Endothelial cell of umbilical vein (primary cell): ENCODE data around the gene TSPEAR. TPM values are rescaled to one million over a fixed set of nuclear protein-coding genes. Genes with fewer than 3 reads are reported as not detected.

Experiments
- BruUV-seq: library from RNA; stranded (reverse); fragments of 400-500 nt; replicated peaks from 2 replicates; lab custom pipeline; 2021; lab: Mats Ljungman, UMichigan
- CTCF ChIA-PET: fragments of 300-600, 350-600 bp; sonication (Branson Sonifier 250); formaldehyde crosslinking; loops from one replicate; lab custom pipeline; 2021; ENCODE audit warnings: antibody characterized with exemption, inconsistent platforms; lab: Charles Lee
- POLR2A ChIA-PET: fragments of 300-600, 350-600 bp; sonication (Branson Sonifier 250); formaldehyde crosslinking; loops from one replicate; lab custom pipeline; 2021; ENCODE audit warnings: antibody characterized with exemption, inconsistent platforms; lab: Charles Lee
- DNase-seq: peaks from one replicate; pipeline ENCODE4 v3.0.0-alpha.2; 2011; ENCODE audit warnings: low read depth, low spot score
- FAIRE-seq: peaks from 2 replicates; lab custom pipeline; 2011; peaks lifted over from hg19 to GRCh38; lab: Jason Lieb, UNC
- H2AFZ ChIP-seq: 2 replicates; pipeline ENCODE4 v1.6.0; 2012; ENCODE audit warnings: low read depth, low read length, control low read depth, inconsistent platforms
- H3K27ac ChIP-seq: 2 replicates; pipeline ENCODE4 v1.5.1; 2011; ENCODE audit warnings: low read depth, mild to moderate bottlenecking, control low read depth, low read length, moderate library complexity; ENCODE audit not compliant: insufficient read depth
- H3K27me3 ChIP-seq, 2 experiments: 2 replicates each; pipeline versions ENCODE4 v1.6.0 to v1.6.1; 2011; ENCODE audit warnings: low read length in 2 of 2, mixed read lengths in 1 of 2; ENCODE audit not compliant: control insufficient read depth in 2 of 2, insufficient read depth in 2 of 2
- H3K36me3 ChIP-seq, 2 experiments: 2 replicates in 1 of 2; 3 replicates in 1 of 2; pipeline ENCODE4 v1.5.1; 2011; ENCODE audit warnings: low read length in 2 of 2, mild to moderate bottlenecking in 1 of 2, moderate library complexity in 1 of 2; ENCODE audit not compliant: control insufficient read depth in 2 of 2, insufficient read depth in 2 of 2; ENCODE audit errors: extremely low read depth in 1 of 2
- H3K4me1 ChIP-seq: 3 replicates; pipeline ENCODE4 v1.5.1; 2011; ENCODE audit warnings: mild to moderate bottlenecking, low read length; ENCODE audit not compliant: control insufficient read depth, insufficient read depth; ENCODE audit errors: extremely low read depth
- H3K4me2 ChIP-seq: 2 replicates; pipeline ENCODE4 v1.6.1; 2011; ENCODE audit warnings: low read length, control low read depth, mixed read lengths; ENCODE audit not compliant: insufficient read depth
- H3K4me3 ChIP-seq, 3 experiments: fragments of 200-600 bp in 1 of 3; sonication (generic), shearing (Covaris generic) in 1 of 3; replicated peaks in 1 of 3; 2 replicates each; pipeline ENCODE4 v1.5.1; 2011 to 2016; ENCODE audit warnings: control low read depth in 3 of 3, low read length in 3 of 3, mild to moderate bottlenecking in 2 of 3, inconsistent platforms in 1 of 3, low read depth in 1 of 3, moderate library complexity in 1 of 3; ENCODE audit not compliant: insufficient read depth in 1 of 3
- H3K79me2 ChIP-seq: 2 replicates; pipeline ENCODE4 v1.6.0; 2012; ENCODE audit warnings: low read length, inconsistent platforms; ENCODE audit not compliant: control insufficient read depth, insufficient read depth
- H3K9ac ChIP-seq: replicated peaks from 2 replicates; pipeline ENCODE3; 2011; ENCODE audit warnings: low read length, control low read depth; ENCODE audit not compliant: insufficient read depth; ENCODE audit errors: extremely low read depth
- H3K9me1 ChIP-seq: replicated peaks from 3 replicates; pipeline ENCODE4 v1.6.0; 2011; ENCODE audit warnings: mild to moderate bottlenecking, low read length; ENCODE audit not compliant: control insufficient read depth, insufficient read depth; ENCODE audit errors: extremely low read depth
- H3K9me3 ChIP-seq: replicated peaks from 2 replicates; pipeline ENCODE4 v1.5.1; 2012; ENCODE audit warnings: low read length, inconsistent platforms; ENCODE audit not compliant: control insufficient read depth, insufficient read depth
- H4K20me1 ChIP-seq: replicated peaks from 2 replicates; pipeline ENCODE3; 2011; ENCODE audit warnings: mild to moderate bottlenecking, low read length; ENCODE audit not compliant: control insufficient read depth, insufficient read depth; ENCODE audit errors: extremely low read depth
- EZH2 ChIP-seq: IDR thresholded peaks from 2 replicates; pipeline ENCODE4 v1.6.1; 2012; ENCODE audit warnings: borderline replicate concordance, low read depth, mild to moderate bottlenecking, moderate library complexity, low read length, inconsistent platforms; ENCODE audit not compliant: severe bottlenecking
- FOS ChIP-seq: IDR thresholded peaks from 2 replicates; pipeline ENCODE4 v1.6.1; 2011; ENCODE audit warnings: mild to moderate bottlenecking, low read length, moderate library complexity, borderline replicate concordance; ENCODE audit not compliant: insufficient read depth
- GATA2 ChIP-seq: IDR thresholded peaks from 2 replicates; pipeline ENCODE4 v1.7.0; 2011; ENCODE audit warnings: low read depth, mild to moderate bottlenecking, moderate library complexity, mixed read lengths, low read length; ENCODE audit not compliant: insufficient read length, insufficient read depth
- JUN ChIP-seq: IDR thresholded peaks from 2 replicates; pipeline ENCODE4 v1.6.1; 2011; ENCODE audit warnings: borderline replicate concordance, low read depth; ENCODE audit not compliant: insufficient read length, insufficient read depth
- MYC ChIP-seq: IDR thresholded peaks from one replicate; pipeline ENCODE4 v1.6.1; 2011; ENCODE audit warnings: mild to moderate bottlenecking, low read depth, low read length
- POLR2A ChIP-seq: IDR thresholded peaks from 2 replicates; pipeline ENCODE4 v1.6.1; 2012; ENCODE audit warnings: low read depth, mild to moderate bottlenecking, control low read depth, low read length
- POLR2AphosphoS5 ChIP-seq: IDR thresholded peaks from 2 replicates; pipeline ENCODE4 v1.6.1; 2012; ENCODE audit warnings: low read depth, mild to moderate bottlenecking, control low read depth, low read length, moderate library complexity; ENCODE audit not compliant: insufficient read depth
- dilution Hi-C: fragments of 300-500 bp; cut with MboI; formaldehyde crosslinking; loops from one replicate; pipeline ENCODE4 v1.15.0; 2019; ENCODE audit warnings: low sequenced_read_pairs; ENCODE audit not compliant: extremely low pct_ligation_motif_present
- intact Hi-C: fragments of 100-400 bp; cut with micrococcal nuclease; formaldehyde crosslinking; loops from one replicate; pipeline ENCODE4 v1.10.0; 2022
- polyA plus RNA-seq, 4 experiments: library from polyadenylated mRNA; depleted of rRNA in 3 of 4; stranded (reverse) in 3 of 4; unstranded in 1 of 4; fragments of >200 nt; gene quantifications; 2 replicates each; pipeline versions ENCODE4 v1.2.1 to v1.2.3, GENCODE V29; 2011 to 2012; ENCODE audit warnings: missing spikeins in 1 of 4
- total RNA-seq: library from RNA; stranded (reverse); gene quantifications from 2 replicates; pipeline ENCODE4 v1.2.3, GENCODE V29; 2021
- TF ChIP-seq, protein P1 (sequence below), 2 donors: IDR thresholded peaks; 1 replicate in 1 of 2; 2 replicates in 1 of 2; pipeline ENCODE4 v1.5.1; 2011; ENCODE audit warnings: low read length in 2 of 2, mild to moderate bottlenecking in 2 of 2, moderate library complexity in 2 of 2, control low read depth in 1 of 2, inconsistent platforms in 1 of 2, low read depth in 1 of 2; ENCODE audit not compliant: insufficient read depth in 1 of 2; ENCODE audit errors: extremely low read depth in 1 of 2
- TF ChIP-seq, protein P2 (sequence below): IDR thresholded peaks from 2 replicates; pipeline ENCODE4 v1.6.1; 2011; ENCODE audit not compliant: insufficient read depth, insufficient read length

Gene TSPEAR
- total and polyA plus RNA-seq, 2 donors (not counting 3 experiments of a cell fraction or from before 2014, with no cell fraction given) = 0.01 TPM; not detected in 1

DNA sequence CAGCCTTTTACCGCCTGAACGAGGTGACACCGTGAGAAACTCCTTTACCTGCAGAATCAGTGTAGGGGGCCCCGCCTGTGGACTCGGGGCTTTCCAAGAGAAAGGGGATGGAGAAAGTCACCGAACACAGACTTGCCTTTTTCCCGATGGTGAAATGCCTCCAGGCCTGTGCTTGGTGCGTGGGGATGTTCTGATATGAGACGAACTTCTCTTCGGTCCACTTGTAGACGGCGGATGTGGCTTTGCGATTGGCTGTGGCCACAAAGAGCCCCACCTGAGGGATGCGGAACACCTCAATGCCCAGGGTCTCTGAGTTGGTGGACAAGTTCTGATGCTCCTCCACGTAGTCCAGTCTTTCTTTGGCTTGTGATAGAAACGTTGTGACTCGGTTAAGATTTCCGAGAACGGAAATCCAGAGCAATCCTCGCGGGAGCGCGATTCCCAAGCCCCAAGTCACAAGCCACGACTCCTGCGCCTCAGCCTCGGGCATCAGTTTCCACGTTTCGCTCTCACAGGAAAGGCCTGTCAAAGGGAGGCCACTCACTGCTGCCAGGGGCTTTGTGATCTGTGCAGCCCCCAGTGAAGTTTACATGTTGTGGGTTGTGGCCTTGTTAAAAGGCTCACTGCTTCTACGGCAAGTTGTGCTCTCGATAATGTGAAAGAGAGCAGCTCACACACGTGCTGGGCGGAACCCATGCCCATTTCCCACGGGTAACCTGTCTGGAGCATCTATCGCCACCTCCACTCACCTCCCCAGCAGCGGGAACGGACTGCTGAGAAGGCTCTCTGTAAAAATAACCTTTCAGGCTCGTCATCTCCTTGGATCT lies 184.0 kb downstream of the TSPEAR start:
- Histone ChIP-seq H2AFZ (no peak overlapping the region), H3K9me3 (no peaks in the 10 kb centered on the region), H3K27me3 (no peaks in the 10 kb centered on the region), H3K4me3 (no peak overlapping the region), H4K20me1 (no peaks in the 10 kb centered on the region), H3K79me2 (no peaks in the 10 kb centered on the region), H3K9me1 (no peaks in the 10 kb centered on the region), H3K9ac (no peak overlapping the region), H3K36me3 (no peaks in the 10 kb centered on the region), H3K4me1 (no peaks in the 10 kb centered on the region), H3K4me2 (no peak overlapping the region), H3K27ac (no peak overlapping the region)
- dilution Hi-C loops (no loop called here), intact Hi-C loops (no loop called here)
- no TSS peak for BruUV-seq
- ChIA-PET POLR2A (no interaction called here), CTCF (no interaction called here)
- TF ChIP-seq POLR2A (no peak), EZH2 (no peak), GATA2 (no peak), POLR2AphosphoS5 (no peak), MYC (no peak), JUN (no peak), FOS (no peak)
- TF ChIP-seq, protein P1, sequence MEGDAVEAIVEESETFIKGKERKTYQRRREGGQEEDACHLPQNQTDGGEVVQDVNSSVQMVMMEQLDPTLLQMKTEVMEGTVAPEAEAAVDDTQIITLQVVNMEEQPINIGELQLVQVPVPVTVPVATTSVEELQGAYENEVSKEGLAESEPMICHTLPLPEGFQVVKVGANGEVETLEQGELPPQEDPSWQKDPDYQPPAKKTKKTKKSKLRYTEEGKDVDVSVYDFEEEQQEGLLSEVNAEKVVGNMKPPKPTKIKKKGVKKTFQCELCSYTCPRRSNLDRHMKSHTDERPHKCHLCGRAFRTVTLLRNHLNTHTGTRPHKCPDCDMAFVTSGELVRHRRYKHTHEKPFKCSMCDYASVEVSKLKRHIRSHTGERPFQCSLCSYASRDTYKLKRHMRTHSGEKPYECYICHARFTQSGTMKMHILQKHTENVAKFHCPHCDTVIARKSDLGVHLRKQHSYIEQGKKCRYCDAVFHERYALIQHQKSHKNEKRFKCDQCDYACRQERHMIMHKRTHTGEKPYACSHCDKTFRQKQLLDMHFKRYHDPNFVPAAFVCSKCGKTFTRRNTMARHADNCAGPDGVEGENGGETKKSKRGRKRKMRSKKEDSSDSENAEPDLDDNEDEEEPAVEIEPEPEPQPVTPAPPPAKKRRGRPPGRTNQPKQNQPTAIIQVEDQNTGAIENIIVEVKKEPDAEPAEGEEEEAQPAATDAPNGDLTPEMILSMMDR (IDR thresholded peaks at IDR 0.05; ENCODE audit: extremely low read depth in 1 of 2, insufficient read depth in 1 of 2, low read depth in 1 of 2, low read length in 2 of 2) = no peak
- TF ChIP-seq, protein P2, sequence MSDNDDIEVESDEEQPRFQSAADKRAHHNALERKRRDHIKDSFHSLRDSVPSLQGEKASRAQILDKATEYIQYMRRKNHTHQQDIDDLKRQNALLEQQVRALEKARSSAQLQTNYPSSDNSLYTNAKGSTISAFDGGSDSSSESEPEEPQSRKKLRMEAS = no peak
- DNase-seq = no peak
- no peak for FAIRE-seq
